Measurements from ENCODE around the gene NUP43. TPM values are rescaled to one million over a fixed set of nuclear protein-coding genes. Genes with fewer than 3 reads are reported as not detected.

NUP43 gene
- polyA plus RNA-seq, 1 donor from 2014 or later = 26.9 TPM

GRCh38 chr6:149771925-149772324, 25.6 kb upstream of the NUP43 start:
- Histone ChIP-seq H3K36me3 (ENCODE audit: insufficient read depth, low read length) (no peaks in the 10 kb centered on the region), H3K9me2 (ENCODE audit: insufficient read depth, low read length) (no peaks in the 10 kb centered on the region), H2AFZ (ENCODE audit: low read depth, low read length) (no peak overlapping the region), H4K20me1 (ENCODE audit: insufficient read depth) (no peaks in the 10 kb centered on the region), H3K79me2 (replicated peaks; ENCODE audit: insufficient read depth, low read length) (peaks cover 3% of the 10 kb centered on the region), H3F3A (ENCODE audit: insufficient read depth, low read length, poor library complexity, severe bottlenecking) (no peaks in the 10 kb centered on the region), H3K27me3 (ENCODE audit: insufficient read depth, low read depth, low read length) (no peaks in the 10 kb centered on the region), H3K4me3 (ENCODE audit: low read length) (no peak overlapping the region), H3K4me2 (ENCODE audit: low read length) (no peak overlapping the region), H3K9me3 (ENCODE audit: low read length) (no peaks in the 10 kb centered on the region), H3K9ac (ENCODE audit: low read length) (no peak overlapping the region), H3K27ac (ENCODE audit: low read length) (no peak overlapping the region)
- TF ChIP-seq EZH2 (IDR thresholded peaks at IDR 0.05; ENCODE audit: borderline replicate concordance, insufficient read depth, low read length, poor library complexity, severe bottlenecking) (no peak), MXI1 (conservative IDR thresholded peaks at IDR 0.05; ENCODE audit: poor library complexity, severe bottlenecking) (no peak), TAF1 (IDR thresholded peaks at IDR 0.05; ENCODE audit: low read depth) (no peak), SMC3 (conservative IDR thresholded peaks at IDR 0.05; ENCODE audit: poor library complexity) (no peak), POLR2AphosphoS5 (IDR thresholded peaks at IDR 0.05) (no peak), REST (IDR thresholded peaks at IDR 0.05; ENCODE audit: borderline replicate concordance) (no peak), RAD21 (conservative IDR thresholded peaks at IDR 0.05) (no peak), EP300 (conservative IDR thresholded peaks at IDR 0.05; ENCODE audit: poor library complexity, severe bottlenecking) (no peak)
- TF ChIP-seq, protein P1, sequence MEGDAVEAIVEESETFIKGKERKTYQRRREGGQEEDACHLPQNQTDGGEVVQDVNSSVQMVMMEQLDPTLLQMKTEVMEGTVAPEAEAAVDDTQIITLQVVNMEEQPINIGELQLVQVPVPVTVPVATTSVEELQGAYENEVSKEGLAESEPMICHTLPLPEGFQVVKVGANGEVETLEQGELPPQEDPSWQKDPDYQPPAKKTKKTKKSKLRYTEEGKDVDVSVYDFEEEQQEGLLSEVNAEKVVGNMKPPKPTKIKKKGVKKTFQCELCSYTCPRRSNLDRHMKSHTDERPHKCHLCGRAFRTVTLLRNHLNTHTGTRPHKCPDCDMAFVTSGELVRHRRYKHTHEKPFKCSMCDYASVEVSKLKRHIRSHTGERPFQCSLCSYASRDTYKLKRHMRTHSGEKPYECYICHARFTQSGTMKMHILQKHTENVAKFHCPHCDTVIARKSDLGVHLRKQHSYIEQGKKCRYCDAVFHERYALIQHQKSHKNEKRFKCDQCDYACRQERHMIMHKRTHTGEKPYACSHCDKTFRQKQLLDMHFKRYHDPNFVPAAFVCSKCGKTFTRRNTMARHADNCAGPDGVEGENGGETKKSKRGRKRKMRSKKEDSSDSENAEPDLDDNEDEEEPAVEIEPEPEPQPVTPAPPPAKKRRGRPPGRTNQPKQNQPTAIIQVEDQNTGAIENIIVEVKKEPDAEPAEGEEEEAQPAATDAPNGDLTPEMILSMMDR (IDR thresholded peaks at IDR 0.05; ENCODE audit: poor library complexity, severe bottlenecking) = no peak

DNA sequence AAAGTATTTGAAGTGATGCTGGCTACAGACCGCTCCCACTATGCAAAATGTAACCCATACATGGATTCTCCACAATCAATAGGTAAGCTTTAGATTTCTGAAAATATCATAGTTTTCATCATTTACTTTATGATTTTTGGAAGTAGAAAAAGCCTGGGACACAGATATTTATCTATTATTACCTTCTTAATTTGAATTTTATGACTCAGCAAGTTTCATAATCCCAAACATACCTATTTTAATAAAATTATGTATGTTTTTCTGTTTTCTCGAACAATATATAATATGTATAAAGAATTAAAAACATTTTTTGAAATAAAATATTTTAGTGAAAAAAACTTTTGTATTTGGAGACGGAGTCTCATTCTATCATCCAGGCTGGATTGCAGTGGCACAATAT, 24.9 kb upstream of the NUP43 start:
- Histone ChIP-seq H3K4me2 (ENCODE audit: low read length) (no peak overlapping the region), H3K9me2 (ENCODE audit: insufficient read depth, low read length) (no peaks in the 10 kb centered on the region), H3K4me3 (ENCODE audit: low read length) (no peak overlapping the region), H3F3A (ENCODE audit: insufficient read depth, low read length, poor library complexity, severe bottlenecking) (no peaks in the 10 kb centered on the region), H4K20me1 (ENCODE audit: insufficient read depth) (no peaks in the 10 kb centered on the region), H3K36me3 (ENCODE audit: insufficient read depth, low read length) (no peaks in the 10 kb centered on the region), H3K27ac (ENCODE audit: low read length) (no peak overlapping the region), H3K79me2 (replicated peaks; ENCODE audit: insufficient read depth, low read length) (peaks cover 3% of the 10 kb centered on the region), H3K27me3 (ENCODE audit: insufficient read depth, low read depth, low read length) (no peaks in the 10 kb centered on the region), H3K9me3 (ENCODE audit: low read length) (no peaks in the 10 kb centered on the region), H3K9ac (ENCODE audit: low read length) (no peak overlapping the region), H2AFZ (ENCODE audit: low read depth, low read length) (no peak overlapping the region)
- TF ChIP-seq TAF1 (IDR thresholded peaks at IDR 0.05; ENCODE audit: low read depth) (no peak), EP300 (conservative IDR thresholded peaks at IDR 0.05; ENCODE audit: poor library complexity, severe bottlenecking) (no peak), MXI1 (conservative IDR thresholded peaks at IDR 0.05; ENCODE audit: poor library complexity, severe bottlenecking) (no peak), EZH2 (IDR thresholded peaks at IDR 0.05; ENCODE audit: borderline replicate concordance, insufficient read depth, low read length, poor library complexity, severe bottlenecking) (no peak), SMC3 (conservative IDR thresholded peaks at IDR 0.05; ENCODE audit: poor library complexity) (no peak), REST (IDR thresholded peaks at IDR 0.05; ENCODE audit: borderline replicate concordance) (no peak), POLR2AphosphoS5 (IDR thresholded peaks at IDR 0.05) (no peak), RAD21 (conservative IDR thresholded peaks at IDR 0.05) (no peak)
- TF ChIP-seq, protein P1 (IDR thresholded peaks at IDR 0.05; ENCODE audit: poor library complexity, severe bottlenecking) = no peak
